GM19455 (cell line): ENCODE measurements around the gene ABT1.

Experiments
- ATAC-seq: cut with Tn5 transposase; IDR thresholded peaks from one replicate; pipeline ENCODE4 v1.9.1; 2021; ENCODE audit not compliant: unreplicated experiment

ABT1 gene

DNA sequence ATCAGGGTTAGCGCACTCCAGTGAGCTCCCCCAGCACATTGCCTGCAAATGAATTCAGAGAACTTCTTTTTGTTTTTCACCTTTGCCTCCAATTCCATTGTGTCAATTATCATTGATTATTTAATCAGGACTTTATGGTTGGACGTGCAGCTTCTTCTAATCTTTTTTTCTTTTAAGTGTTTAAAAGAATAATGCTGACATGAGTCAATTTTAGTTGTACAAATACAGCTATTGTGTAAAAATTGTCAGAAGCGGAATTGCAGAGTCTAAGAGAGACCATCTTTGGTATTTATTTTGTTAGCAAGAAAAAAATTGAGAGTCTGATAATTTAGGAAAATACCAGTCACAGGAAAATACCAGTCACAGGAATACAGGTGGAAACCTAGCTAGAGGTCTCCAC, 5.5 kb downstream of the ABT1 start:
- no peak for ATAC-seq

DNA sequence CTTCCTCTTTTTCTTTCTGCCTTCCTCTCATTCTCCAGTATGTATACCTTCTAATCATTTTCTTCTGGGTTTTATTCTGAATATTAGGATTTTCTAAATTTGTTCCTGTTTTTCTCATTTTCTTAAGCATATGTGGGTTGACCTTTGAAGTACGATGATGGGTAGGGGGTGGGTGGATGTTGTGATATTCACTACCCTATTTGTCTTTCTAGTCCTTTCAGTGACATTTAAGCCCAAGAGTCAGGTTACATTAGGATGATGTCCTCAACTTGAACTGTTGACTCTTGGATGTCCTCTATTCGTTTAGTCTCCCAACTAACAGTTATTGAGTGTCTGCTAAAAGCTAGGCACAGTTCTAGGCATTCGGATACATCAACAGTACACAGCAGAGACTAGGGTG, 7.3 kb downstream of the ABT1 start:
- no peak for ATAC-seq

DNA sequence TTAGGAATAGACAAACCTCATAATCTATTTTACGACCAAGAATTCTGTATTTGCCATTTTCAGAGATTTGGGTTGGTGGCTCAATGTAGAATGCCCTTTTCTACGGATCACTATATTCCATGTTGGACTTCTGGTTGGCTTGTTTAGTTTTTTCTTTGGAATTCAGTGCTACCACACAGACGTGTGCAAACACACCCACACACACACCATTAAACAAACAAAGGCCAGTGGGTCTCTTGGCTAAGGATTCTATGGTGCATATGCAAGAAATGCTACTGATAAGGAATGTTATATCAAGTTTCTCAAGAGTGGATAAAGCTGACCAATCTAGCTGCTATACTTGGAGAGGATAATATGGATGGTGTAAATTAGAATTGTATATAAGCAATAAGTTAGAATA, 8.0 kb downstream of the ABT1 start:
- no peak for ATAC-seq

DNA sequence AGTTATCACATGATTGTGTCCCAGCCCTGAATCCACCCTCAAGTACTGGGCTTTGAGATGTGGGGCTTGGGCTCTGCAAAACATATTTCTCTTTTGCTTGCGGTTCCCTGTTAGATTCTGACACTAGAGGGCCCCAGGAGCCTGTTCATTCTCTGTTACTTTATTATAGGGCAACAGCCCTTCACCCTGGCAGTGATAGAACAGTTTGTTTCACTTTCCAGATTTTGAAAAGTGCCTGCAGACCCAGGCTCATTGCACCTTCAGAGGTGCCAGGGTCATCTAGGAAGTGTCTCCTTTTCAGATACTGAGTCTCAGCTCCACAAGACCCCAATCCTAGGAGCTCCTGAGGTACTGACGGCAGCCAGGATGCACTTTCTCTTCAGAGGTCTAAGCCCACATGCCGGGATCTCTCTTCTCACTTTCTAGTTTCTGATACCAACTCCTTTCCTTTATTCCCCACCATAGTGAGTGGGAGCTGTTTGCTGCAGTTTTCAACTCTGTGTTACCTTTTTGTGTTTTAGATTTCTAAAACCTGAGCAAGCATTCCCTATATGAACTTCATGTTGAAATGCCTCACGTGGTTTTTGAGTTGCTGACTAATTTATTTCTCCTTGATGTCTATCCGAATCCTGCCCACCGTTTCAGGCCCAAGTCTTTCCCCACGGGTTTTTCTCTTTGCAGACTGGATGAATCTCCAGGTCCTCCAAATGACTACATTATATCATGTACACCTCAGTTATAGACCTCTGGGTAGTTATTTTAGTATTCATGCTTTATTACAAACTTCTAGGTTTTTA, 10.9 kb downstream of the ABT1 start:
- ATAC-seq = peak; percentile 79

DNA sequence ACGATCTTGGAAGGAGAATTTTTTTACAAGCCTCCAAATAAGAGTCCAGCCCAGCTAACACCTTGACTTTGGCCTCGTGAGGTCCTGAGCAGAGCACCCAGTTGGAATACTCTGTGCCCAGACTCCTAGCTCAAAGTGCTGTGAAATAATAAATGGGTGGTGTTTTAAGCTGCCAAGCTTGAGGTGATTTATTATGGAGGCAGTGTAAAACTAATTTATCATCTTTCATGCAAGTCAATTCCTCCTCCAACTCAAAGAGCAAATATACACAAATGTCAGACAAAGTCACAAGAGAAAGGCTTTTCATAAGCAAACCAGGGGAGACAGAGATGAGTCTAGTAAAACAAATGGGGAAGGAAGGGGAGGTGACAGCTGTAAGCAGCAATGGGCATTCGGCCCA, 12.7 kb downstream of the ABT1 start:
- ATAC-seq = no peak

DNA sequence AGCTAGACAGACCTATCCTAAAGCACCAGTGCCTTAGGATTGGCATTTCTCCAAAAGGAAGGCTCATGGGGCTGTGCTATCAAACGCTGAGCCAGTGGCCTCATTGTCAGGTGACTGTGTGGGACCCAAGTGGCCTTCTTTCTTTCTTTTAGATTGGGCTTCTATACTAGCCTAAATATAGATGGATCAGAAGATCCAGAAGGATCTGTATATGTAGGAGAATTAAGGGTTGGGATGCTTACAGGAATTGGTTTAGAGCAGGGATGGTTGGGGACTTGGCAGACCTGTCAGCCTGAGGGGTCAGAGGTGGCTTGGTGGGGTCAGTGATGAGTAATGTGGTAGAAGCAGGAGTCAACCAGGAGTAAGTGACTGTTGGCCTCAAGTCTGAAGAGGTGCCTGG, 14.8 kb downstream of the ABT1 start:
- ATAC-seq = no peak

DNA sequence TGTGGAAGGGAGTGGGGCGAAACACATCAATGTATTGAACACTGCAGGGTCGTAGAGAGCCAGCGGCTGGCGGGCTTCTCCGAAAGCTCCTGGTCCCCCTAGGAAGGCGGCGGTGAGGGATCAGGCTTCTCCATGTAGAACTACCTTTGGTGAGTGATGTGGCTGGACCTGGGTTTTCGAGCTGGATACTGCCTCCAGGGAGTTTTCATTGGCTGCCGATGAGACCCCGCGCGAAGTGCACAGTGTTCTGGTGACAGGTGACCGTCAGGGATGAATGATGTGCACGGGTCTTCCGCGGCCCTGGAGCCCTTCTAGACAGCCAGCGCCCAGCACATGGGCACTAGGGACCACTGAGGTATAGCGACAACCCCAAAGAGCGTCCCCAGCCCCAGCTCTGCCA, 16.4 kb downstream of the ABT1 start:
- ATAC-seq = no peak

DNA sequence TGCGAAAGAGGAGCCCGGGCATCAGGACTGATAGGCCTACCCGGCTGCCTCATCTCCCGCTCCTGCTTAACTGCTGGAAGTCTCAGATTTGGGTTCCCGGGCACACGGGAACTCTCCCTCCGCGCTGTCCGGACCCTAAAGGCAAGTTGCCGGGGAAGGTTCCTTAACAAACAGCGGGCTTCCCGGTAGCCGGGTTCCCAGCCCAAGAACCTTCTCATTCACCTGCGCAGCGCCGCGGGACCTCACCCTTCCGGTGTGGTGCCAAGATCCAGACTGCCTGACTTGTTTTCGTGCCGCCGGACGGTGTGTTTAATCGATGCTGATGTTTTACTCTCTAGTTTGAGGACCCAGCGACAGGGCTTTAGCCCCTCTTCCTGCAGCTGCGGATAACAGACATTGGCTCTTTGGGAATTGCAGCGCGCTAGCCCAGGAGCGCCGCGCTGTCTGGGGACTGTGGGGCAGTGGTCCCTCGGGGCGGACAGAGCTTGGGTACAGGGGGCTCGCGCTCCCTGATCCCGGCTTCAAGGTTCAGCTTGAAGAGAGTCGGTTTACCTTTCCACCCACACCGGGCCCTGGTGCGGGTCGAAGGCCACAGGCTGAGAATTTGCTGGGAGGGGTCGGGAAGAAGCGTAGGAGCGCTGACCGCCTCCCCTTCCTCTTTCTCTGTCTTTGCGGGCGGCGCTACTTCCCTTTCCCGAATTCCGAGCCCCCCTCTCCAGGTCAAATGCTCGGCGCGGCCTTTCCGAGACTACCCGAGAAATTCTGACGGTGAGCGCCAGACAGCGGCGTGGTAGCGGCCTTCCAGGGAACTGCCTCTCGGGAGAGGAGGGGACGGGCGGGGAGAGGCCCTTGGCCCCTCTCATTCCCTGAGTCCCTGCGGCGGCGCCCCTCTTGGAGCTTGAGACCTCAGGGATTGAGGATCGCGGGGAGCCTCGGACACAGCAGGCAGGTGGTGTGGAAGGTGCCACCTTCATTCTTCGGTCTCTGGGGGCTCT, 17.2 kb downstream of the ABT1 start:
- no peak for ATAC-seq

DNA sequence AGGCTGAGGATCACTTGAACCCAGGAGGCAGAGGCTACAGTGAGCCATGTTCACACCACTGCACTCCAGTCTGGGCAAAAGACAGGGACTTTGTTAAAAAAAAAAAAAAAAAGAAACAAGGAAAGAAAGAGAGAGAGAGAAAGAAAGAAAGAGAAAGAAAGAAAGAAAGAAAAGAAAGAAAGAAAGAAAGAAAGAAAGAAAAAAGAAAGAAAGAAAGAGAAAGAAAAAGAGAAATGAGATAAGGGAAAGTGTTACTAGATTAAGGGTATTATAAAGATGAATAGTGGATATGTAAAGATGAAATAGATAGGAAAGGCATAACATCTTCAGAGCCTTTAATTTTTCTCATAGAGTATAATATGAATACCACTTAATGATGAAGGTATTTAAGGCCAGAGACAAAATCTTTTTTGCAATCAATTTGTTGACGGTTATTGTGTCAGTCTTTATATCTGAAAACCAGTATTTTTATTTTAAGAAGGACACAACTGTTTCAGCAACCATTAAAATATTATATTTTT, 26.6 kb downstream of the ABT1 start:
- ATAC-seq = no peak

DNA sequence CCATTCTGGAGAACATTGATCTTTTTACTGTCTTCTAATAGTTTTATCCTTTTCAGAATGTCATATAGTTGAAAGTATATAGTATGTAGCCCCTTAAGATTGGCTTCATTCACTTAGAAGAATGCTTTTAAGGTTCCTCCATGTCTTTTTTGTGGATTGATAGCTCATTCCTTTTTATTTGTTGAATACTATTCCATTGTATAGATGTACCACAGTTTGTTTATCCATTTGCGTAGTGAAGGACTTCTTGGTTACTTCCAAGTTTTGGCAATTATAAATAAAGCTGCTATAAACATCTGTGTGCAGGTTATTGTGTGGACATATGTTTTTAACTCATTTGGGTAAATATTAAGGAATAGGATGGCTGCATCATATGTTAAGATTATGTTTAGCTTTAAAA, 27.8 kb downstream of the ABT1 start:
- ATAC-seq = no peak

DNA sequence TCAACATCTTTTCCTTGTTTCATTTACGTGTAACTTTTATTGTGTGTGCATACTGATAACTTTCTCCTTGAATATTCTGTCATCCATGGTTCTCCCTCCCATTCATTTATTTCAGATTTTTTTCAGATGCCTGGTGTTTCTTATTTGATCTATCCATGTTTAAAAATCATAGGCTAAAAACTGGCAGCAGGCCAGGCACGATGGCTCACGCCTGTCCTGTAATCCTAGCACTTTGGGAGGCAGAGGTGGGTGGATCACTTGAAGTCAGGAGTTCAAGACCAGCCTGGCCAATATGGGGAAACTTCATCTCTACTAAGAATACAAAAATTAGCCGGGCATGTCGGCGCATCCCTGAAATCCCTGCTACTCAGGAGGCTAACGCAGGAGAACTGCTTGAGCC, 31.1 kb downstream of the ABT1 start:
- ATAC-seq = no peak

DNA sequence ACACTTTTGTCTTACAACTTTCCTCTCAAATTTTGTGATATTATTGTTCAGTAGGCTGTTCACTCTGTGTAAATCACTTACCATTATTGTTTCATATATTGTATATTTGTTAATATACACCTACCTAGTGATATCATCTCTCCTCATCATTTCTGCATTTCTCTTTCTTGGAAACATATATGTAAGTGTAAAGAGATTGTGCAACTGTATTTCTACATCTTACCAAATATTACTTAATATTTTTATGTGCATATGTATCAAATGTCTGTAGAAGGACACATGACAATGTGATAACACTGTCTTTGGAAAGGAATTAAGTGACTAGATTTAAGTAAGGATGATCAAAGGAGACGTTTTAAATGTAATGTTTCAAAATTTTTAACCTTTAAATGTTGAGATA, 32.6 kb downstream of the ABT1 start:
- no peak for ATAC-seq

DNA sequence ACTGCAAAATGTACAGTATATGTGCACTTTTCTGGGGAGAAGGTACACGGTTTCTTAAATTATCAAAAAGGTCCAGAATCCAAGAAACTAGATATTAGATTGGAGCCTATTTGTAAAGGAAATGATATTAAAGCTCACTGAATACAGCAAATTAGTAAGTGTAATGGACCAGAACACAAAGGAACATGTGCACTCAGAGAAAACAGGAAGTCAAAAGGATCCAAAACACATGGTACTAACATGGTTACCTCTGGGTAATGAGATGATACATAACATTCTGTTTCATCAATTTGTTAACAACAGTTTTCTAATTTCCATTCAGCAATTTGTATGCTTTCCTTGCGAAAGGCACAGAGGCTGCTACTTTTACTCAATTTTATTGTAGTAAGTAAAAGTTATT, 44.1 kb downstream of the ABT1 start:
- ATAC-seq = no peak

DNA sequence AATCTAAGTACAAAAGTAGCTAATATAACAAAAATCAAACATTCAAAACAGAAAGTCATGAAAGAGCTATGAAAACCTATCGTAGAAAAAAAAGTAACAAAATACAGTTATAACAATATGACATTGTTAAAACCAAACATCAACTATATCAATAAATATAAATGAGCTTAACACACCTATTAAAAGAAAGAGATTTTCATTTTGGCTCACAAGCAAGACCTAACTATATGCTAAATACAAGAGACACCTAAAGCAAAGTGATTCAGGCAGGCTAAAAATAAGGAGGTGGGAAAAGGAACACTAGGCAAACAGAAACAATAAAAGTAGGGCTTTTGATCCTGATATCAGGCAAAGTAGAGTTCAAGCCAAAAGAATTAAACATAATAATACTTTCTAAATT, 49.3 kb downstream of the ABT1 start:
- no peak for ATAC-seq
